Spleen (tissue), 7 donors: ENCODE measurements around the gene COL25A1.

Source experiments
- CTCF ChIP-seq, 11 experiments: fragments of 200-600 bp in 7 of 11; fragments of 450-650 bp in 4 of 11; sonication (generic) in 4 of 11; IDR thresholded peaks in 8 of 11; conservative IDR thresholded peaks in 3 of 11; 1 replicate in 7 of 11; 2 replicates in 4 of 11; pipeline versions ENCODE4 v1.4.0 to v1.8.0; 2016 to 2021; ENCODE audit warnings: antibody characterized with exemption in 11 of 11, inconsistent platforms in 4 of 11, mild to moderate bottlenecking in 1 of 11
- POLR2A ChIP-seq, 3 donors: fragments of 450-650 bp; IDR thresholded peaks; one replicate each; pipeline ENCODE4 v1.5.1; 2017; ENCODE audit warnings: antibody characterized with exemption in 3 of 3, mild to moderate bottlenecking in 1 of 3
- POLR2AphosphoS5 ChIP-seq, 3 donors: sonication (generic); formaldehyde crosslinking; IDR thresholded peaks; one replicate each; pipeline ENCODE4 v1.5.1; 2017; ENCODE audit warnings: antibody characterized with exemption in 3 of 3
- donor health status: DM: no; HTN: no; CAD: no; lungs with moderate emphysema.
- donor health status: DM: no; HTN: no; CAD: no.
- donor health status: DM: no; HTN: no; CAD: no.

- TF ChIP-seq POLR2A (IDR thresholded peaks at IDR 0.05) (no peak), CTCF (IDR thresholded peaks at IDR 0.05 in 8 of 11, conservative IDR thresholded peaks at IDR 0.05 in 3 of 11) (peak in 1 of 11 experiments; percentile 16), POLR2AphosphoS5 (IDR thresholded peaks at IDR 0.05) (no peak)
Observed at GRCh38 chr4:109332926-109333464, 30.5 kb upstream of the COL25A1 start.
